DMS 273 treated with DMSO at 0.1 percent for 48 hours (cell line): ENCODE measurements around the gene TRPM1.
A peak's percentile ranks its signal among the peaks of the same experiment; 100 is the strongest.

Experiments used
- DNase-seq: peaks from one replicate; lab custom pipeline; 2025; lab: John Stamatoyannopoulos, UW

The TRPM1 gene

DNA sequence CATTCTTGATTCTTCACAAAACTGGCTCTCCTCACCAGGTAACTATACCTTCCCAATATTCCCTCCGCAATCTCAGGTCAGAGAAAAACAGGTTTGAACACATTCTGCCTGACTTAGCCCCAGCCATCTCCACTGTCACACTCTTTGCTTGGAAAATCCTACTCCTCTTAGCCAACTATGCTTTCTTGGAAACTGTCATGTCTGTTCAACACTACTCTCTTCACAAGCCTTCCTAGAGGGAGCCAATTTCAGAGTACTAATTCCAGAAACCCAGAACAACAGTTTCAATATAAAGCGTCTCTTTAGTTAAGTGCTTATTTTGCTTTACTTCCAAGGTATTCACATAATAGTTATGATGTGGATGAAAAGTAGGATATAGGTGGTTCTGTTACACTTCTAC, 131.8 kb downstream of the TRPM1 start:
- DNase-seq: no peak

GRCh38 chr15:30963681-30964080, 137.8 kb downstream of the TRPM1 start:
- no peak for DNase-seq

GRCh38 chr15:30962659-30963058, 138.9 kb downstream of the TRPM1 start:
- DNase-seq: no peak

DNA sequence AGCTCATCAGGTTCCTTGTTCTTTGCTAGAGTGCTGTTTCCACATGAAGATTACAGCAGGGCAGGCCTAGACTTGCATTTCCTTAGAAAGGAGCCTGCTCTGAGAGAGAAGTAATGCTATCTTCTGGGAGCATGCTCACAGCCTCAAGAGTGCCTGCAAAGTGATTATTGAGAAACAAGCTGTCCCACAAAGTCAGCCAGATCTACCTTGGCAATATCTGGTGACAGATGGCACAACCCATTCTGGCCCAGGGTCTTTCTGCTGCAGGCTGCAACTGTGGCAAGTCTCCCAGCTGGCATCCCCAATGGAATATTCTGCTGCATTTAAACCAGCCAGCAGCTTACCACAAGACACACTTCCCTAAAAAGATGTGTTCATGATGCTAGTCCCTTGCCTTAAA, 139.4 kb downstream of the TRPM1 start:
- peak; percentile 76 for DNase-seq

DNA sequence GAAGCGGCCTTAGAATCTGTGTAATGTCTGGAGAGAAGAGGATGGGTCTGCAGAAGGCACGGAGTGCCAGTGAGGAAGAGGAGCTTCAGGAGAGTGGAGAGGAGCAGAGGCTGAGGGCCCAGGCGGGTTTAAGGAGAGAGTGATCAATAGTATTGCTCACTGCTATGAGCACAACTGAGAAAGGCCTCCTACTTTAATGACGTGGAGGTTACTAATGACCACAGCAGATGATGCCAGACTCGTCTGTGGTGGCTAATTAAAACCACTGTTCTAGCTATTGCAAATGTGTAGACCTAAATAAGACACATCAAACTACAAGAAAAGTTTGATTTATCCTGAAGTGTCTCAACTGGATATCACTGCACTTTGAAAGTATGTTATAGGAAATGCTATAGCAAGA, 143.3 kb downstream of the TRPM1 start:
- no peak for DNase-seq

DNA sequence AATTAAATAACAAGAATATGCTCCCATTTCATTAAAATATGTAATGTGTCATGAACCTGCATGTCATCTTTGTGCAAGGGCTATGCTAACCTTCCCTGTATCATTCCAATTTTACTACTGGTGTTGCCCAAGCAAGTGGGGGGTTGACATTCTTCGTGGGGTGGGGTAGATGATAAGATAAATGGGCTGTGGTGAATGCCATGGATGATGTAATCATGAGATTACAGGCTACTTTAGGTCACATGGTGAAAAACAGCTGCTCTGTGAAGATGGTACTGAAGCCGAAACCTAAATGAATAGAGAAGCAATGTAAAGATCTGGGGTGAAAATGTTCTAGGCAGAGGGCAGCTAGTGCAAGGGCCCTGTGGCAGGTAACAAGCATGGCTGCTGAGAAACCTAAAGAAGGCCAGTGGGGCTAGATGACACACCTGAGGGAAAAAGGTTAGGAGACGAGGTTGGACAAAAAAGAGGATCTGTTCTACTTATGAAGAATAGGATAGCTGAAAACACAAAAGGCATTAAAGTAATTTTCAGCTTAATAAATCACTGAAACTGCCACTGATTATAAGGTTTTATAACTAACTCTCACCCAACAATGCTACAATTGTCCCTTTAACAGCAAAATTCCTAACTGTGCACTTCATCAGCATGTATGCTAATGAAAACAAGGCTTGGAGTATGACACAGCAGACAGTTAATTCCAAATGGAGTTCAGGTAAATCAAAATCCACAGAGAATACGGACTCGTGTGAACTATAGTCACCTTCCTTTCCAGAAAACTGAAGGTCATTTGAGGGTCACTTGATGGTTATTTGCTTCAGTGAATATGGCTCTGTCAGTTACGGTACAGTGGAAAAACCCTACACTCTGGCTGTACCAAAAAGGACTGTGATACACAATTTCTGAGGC, 145.1 kb downstream of the TRPM1 start:
- DNase-seq: no peak

DNA sequence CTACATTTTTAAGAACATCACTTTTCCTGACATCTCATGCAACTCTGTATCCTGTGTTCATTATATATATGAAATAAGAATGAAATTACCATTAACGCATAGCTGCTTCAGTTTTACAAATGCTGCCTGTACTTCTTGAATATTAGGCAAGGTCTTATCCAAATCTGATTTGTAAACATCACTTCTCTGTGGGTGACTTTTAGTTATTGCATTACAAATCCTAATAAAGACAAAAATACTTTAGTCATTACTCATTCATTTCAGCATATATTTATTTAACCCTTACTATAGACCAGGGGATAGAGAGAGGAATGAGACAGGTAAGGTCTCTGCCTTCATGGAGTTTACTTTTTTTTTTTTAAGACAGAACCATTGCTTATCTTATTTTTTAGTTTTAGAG, 146.9 kb downstream of the TRPM1 start:
- no peak for DNase-seq

DNA sequence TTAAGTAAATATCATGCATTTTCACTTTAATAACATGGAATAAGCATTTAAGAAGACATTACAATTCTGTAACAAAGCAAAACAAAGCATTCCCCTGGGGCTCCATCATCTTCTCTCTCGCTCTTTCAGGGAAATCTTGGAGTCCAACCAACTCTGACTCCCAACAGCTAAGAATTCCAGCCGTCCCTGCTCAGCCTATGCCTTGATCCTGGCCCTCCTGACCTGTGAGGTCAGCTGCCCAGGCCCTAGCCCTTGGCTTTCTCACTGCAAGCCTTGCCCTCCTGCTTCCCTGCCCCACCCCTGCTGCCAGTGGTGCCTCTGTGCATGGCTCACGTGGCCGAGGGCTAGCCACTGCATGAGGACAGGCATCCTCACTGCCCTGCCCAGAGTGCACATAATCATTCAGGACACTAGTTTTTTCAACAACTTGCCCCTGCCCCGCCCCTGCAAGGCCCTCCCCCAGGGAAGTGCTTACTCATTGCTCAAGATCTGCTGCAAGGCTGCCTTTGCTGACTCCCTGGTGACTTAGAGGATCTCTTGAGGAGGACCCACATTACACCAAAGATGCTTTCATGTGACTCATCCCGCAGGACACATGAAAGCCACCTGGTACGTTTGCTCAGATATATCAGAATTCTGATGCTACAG, 147.7 kb downstream of the TRPM1 start:
- DNase-seq: no peak

- no peak for DNase-seq
These were observed 148.3 kb downstream of the TRPM1 start for GRCh38 chr15:30953183-30953582.
